ENCODE results near the gene RGS16. TPM values are rescaled to one million over a fixed set of nuclear protein-coding genes. Genes with fewer than 3 reads are reported as not detected.

The RGS16 gene
- total and polyA plus RNA-seq, 12 donors, result 0.36 to 7.8 (median 3.7) TPM

DNA sequence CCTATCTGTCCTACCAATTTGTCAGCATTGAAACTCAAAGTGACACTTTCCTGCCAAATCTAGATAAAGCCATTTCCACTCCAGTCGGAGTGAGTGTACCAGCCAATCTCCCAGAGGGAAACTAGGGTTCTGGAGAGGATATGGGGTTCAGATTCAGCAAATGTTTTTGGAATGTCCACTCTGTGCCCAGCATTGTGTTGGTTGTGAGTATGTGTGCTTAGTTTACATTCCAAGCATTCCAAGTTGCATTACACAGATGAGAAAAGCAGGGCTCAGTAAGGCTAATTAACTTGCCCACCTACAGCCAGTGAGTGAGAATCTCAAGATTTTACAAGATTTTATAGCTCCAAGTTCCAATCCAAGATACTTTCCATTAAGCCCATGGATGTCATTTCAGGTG is 26.4 kb upstream of the RGS16 start:
- TF ChIP-seq, protein P1, sequence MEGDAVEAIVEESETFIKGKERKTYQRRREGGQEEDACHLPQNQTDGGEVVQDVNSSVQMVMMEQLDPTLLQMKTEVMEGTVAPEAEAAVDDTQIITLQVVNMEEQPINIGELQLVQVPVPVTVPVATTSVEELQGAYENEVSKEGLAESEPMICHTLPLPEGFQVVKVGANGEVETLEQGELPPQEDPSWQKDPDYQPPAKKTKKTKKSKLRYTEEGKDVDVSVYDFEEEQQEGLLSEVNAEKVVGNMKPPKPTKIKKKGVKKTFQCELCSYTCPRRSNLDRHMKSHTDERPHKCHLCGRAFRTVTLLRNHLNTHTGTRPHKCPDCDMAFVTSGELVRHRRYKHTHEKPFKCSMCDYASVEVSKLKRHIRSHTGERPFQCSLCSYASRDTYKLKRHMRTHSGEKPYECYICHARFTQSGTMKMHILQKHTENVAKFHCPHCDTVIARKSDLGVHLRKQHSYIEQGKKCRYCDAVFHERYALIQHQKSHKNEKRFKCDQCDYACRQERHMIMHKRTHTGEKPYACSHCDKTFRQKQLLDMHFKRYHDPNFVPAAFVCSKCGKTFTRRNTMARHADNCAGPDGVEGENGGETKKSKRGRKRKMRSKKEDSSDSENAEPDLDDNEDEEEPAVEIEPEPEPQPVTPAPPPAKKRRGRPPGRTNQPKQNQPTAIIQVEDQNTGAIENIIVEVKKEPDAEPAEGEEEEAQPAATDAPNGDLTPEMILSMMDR (IDR thresholded peaks at IDR 0.05), result no peak
- TF ChIP-seq POLR2A (IDR thresholded peaks at IDR 0.05), result no peak
- no peaks in the 10 kb centered on the region for H3K4me1 ChIP-seq (replicated peaks in 1 of 2)
- DNase-seq, result no peak
- WGBS, 4 donors, result 48 to 77% (median 57%) methylated on average over 1 of the region's 1 CpG
- intact Hi-C loops (cut with DNase I), result no loop called here
- no peaks in the 10 kb centered on the region for H3K9me3 ChIP-seq (replicated peaks in 1 of 3)
- no peak overlapping the region for H3K4me3 ChIP-seq
- no peak overlapping the region for H3K27ac ChIP-seq
- no peaks in the 10 kb centered on the region for H3K36me3 ChIP-seq (replicated peaks in 1 of 2)
- H3K27me3 ChIP-seq, result no peaks in the 10 kb centered on the region

DNA sequence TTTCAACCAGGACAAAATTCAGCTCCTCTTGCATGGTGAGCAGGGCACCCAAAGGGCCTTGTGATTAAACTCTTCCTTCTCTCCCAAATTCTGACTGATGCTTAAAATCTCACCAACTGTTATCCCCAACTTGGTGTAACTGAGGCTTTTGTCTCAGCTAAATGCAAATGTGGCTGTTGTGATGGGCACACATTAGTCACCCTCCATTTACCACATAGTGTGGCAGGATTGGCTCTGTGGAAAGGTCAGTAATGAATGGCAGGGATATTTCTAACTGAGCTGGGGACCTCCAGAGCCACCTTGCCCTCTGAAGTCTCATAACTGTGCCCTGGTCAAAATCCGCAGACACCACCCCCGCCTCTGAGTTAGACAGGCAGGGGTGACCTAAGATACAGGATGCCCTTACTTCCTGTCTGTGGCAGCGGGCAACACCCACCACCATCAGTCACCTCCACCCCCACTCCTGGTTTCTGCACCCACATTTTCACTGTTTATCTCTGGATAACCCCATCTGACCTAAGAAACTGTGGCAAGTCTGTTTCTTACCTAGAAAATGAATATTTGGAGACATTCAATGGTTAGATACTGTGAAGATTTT is 25.4 kb upstream of the RGS16 start:
- Histone ChIP-seq H3K4me3 (no peak overlapping the region), H3K36me3 (replicated peaks in 1 of 2) (no peaks in the 10 kb centered on the region), H3K4me1 (replicated peaks in 1 of 2) (no peaks in the 10 kb centered on the region), H3K27ac (no peak overlapping the region), H3K9me3 (replicated peaks in 1 of 3) (no peaks in the 10 kb centered on the region), H3K27me3 (no peaks in the 10 kb centered on the region)
- TF ChIP-seq POLR2A (IDR thresholded peaks at IDR 0.05), result no peak
- TF ChIP-seq, protein P1 (IDR thresholded peaks at IDR 0.05), result no peak
- WGBS, 4 donors, result 65 to 83% (median 74%) methylated on average over 2 to 3 of the region's 3 CpGs
- intact Hi-C loops (cut with DNase I), result no loop called here
- DNase-seq, result no peak

DNA sequence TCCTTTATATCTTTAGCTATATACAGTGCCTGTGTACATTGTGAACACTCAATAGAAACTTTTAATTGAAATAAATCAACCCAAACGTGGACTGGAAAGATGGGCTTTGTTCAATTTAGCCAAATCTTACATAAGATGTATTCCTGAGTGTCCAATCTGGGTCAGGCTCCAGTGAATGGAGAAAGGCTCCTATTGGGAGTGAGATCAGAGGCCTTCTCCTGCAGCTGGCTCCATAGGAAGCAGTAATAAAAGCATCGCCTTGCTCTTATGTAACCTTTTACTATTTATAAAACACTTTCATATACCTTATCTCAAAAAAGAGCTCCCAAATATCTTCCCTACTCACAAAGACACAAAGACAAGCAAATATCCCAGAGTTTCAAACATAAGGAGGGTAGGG is 24.9 kb upstream of the RGS16 start:
- H3K4me3 ChIP-seq, result no peak overlapping the region
- H3K4me1 ChIP-seq (replicated peaks in 1 of 2), result no peaks in the 10 kb centered on the region
- H3K27ac ChIP-seq, result no peak overlapping the region
- H3K9me3 ChIP-seq (replicated peaks in 1 of 3), result no peaks in the 10 kb centered on the region
- no peak for DNase-seq
- no peaks in the 10 kb centered on the region for H3K27me3 ChIP-seq
- no peaks in the 10 kb centered on the region for H3K36me3 ChIP-seq (replicated peaks in 1 of 2)
- TF ChIP-seq POLR2A (IDR thresholded peaks at IDR 0.05), result no peak
- TF ChIP-seq, protein P1 (IDR thresholded peaks at IDR 0.05), result no peak
- 65 to 86% (median 69%) methylated on average over 2 of the region's 2 CpGs for WGBS, 4 donors
- intact Hi-C loops (cut with DNase I), result no loop called here

DNA sequence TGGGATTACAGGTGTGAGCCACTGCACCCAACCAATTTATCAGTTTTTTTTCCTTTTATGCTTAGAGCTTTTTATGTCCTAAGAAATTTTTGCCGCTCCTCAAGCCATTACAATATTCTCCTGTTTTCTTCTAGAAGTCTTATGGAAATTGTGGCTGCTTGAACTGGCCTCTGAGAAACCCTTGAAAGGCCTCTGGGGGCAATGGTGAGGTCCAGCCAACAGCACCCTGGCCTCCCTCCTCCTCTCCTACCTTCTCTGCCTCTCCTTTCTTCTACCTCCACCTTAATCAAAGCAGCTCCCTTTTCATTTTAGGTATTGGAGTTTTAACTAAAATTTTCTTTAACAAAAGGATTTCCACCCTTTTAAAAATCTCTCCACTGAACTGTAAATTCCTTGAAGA is 24.5 kb upstream of the RGS16 start:
- Histone ChIP-seq H3K4me1 (replicated peaks in 1 of 2) (no peaks in the 10 kb centered on the region), H3K4me3 (no peak overlapping the region), H3K36me3 (replicated peaks in 1 of 2) (no peaks in the 10 kb centered on the region), H3K9me3 (replicated peaks in 1 of 3) (no peaks in the 10 kb centered on the region), H3K27ac (no peak overlapping the region), H3K27me3 (no peaks in the 10 kb centered on the region)
- TF ChIP-seq POLR2A (IDR thresholded peaks at IDR 0.05), result no peak
- TF ChIP-seq, protein P1 (IDR thresholded peaks at IDR 0.05), result no peak
- WGBS, 4 donors, result 95 to 100% (median 96%) methylated on average over 1 of the region's 1 CpG
- intact Hi-C loops (cut with DNase I), result no loop called here
- no peak for DNase-seq
